Osteoblast (primary cell): ENCODE data around the gene ZNF654. TPM values are rescaled to one million over a fixed set of nuclear protein-coding genes. Genes with fewer than 3 reads are reported as not detected.
"Not testable (repeated sequence)": the region's sequence is repeated elsewhere in the genome, so short reads cannot be mapped to it uniquely, and the experiment has no call there.

Source experiments
- DNase-seq: peaks from one replicate; pipeline ENCODE4 v3.0.0; 2011; ENCODE audit warnings: low spot score, mixed read lengths; ENCODE audit not compliant: insufficient read length; ENCODE audit errors: missing footprints
- H2AFZ ChIP-seq: 2 replicates; pipeline ENCODE4 v1.6.0; 2011; ENCODE audit warnings: mild to moderate bottlenecking, low read length
- H3K27ac ChIP-seq: 2 replicates; pipeline ENCODE4 v1.5.1; 2011; ENCODE audit warnings: mild to moderate bottlenecking, low read depth, low read length, moderate library complexity
- H3K27me3 ChIP-seq: 2 replicates; pipeline ENCODE4 v1.6.0; 2012; ENCODE audit warnings: mild to moderate bottlenecking, control low read depth, inconsistent platforms, low read length, moderate library complexity; ENCODE audit not compliant: insufficient read depth
- H3K36me3 ChIP-seq: 2 replicates; pipeline ENCODE4 v1.5.1; 2011; ENCODE audit warnings: mild to moderate bottlenecking, low read length, control low read depth, moderate library complexity; ENCODE audit not compliant: insufficient read depth
- H3K4me1 ChIP-seq: 2 replicates; pipeline ENCODE4 v1.5.1; 2011; ENCODE audit warnings: mild to moderate bottlenecking, low read length, control low read depth, moderate library complexity; ENCODE audit not compliant: insufficient read depth
- H3K4me2 ChIP-seq: 2 replicates; pipeline ENCODE4 v1.6.0; 2011; ENCODE audit warnings: mild to moderate bottlenecking, low read length; ENCODE audit not compliant: insufficient read depth
- H3K4me3 ChIP-seq: fragments of 200-600 bp; sonication (generic); 3 replicates; pipeline ENCODE4 v1.5.1; 2012; ENCODE audit warnings: mild to moderate bottlenecking, low read length, inconsistent platforms; ENCODE audit not compliant: insufficient read depth
- H3K79me2 ChIP-seq: 2 replicates; pipeline ENCODE4 v1.6.0; 2012; ENCODE audit warnings: mild to moderate bottlenecking, low read length, control low read depth, inconsistent platforms; ENCODE audit not compliant: insufficient read depth
- H3K9me3 ChIP-seq: 2 replicates; pipeline ENCODE4 v1.5.1; 2011; ENCODE audit warnings: low read depth, low read length, control low read depth
- H4K20me1 ChIP-seq: 2 replicates; pipeline ENCODE4 v1.6.0; 2012; ENCODE audit warnings: mild to moderate bottlenecking, low read length, control low read depth; ENCODE audit not compliant: insufficient read depth
- total RNA-seq: library from RNA; depleted of rRNA; stranded (reverse); fragments of >200 nt; gene quantifications from 2 replicates; pipeline ENCODE4 v1.2.3, GENCODE V29; 2012
- TF ChIP-seq, protein P1 (sequence below): IDR thresholded peaks from 2 replicates; pipeline ENCODE4 v1.5.1; 2011; ENCODE audit warnings: mild to moderate bottlenecking, low read depth, low read length, moderate library complexity; ENCODE audit errors: extremely low read depth

The ZNF654 gene
- total RNA-seq, 1 donor = 23.2 TPM

GRCh38 chr3:88114878-88115549 is 56.0 kb downstream of the ZNF654 start:
- H3K36me3 ChIP-seq = no peaks in the 10 kb centered on the region
- no peak overlapping the region for H2AFZ ChIP-seq
- no peak overlapping the region for H3K27ac ChIP-seq
- peaks cover 27% of the 10 kb centered on the region for H3K79me2 ChIP-seq
- H3K4me1 ChIP-seq = no peaks in the 10 kb centered on the region
- no peak for DNase-seq
- peaks cover 5% of the 10 kb centered on the region for H4K20me1 ChIP-seq
- no peak overlapping the region for H3K4me2 ChIP-seq
- no peak overlapping the region for H3K4me3 ChIP-seq
- H3K9me3 ChIP-seq = no peaks in the 10 kb centered on the region
- TF ChIP-seq, protein P1, sequence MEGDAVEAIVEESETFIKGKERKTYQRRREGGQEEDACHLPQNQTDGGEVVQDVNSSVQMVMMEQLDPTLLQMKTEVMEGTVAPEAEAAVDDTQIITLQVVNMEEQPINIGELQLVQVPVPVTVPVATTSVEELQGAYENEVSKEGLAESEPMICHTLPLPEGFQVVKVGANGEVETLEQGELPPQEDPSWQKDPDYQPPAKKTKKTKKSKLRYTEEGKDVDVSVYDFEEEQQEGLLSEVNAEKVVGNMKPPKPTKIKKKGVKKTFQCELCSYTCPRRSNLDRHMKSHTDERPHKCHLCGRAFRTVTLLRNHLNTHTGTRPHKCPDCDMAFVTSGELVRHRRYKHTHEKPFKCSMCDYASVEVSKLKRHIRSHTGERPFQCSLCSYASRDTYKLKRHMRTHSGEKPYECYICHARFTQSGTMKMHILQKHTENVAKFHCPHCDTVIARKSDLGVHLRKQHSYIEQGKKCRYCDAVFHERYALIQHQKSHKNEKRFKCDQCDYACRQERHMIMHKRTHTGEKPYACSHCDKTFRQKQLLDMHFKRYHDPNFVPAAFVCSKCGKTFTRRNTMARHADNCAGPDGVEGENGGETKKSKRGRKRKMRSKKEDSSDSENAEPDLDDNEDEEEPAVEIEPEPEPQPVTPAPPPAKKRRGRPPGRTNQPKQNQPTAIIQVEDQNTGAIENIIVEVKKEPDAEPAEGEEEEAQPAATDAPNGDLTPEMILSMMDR = no peak
- no peaks in the 10 kb centered on the region for H3K27me3 ChIP-seq

DNA sequence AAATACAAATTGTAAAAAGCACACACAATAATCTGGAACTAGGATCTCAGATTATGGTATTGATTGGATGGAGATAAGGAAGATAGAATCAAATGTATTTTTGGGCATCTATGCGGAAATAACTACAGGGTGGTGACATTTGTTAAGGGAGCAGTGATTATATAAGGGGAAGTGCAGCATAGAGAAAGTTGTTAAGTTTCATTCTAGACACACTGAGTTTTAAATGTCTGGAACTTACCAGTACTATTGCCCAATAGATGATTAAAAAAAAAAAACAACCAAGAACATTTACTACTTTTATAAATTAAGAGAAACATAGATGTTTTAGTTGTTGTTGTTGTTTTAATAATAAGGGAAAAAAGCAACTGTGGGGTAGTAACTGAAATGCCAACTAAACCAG is 58.6 kb downstream of the ZNF654 start:
- H3K4me1 ChIP-seq = no peaks in the 10 kb centered on the region
- no peaks in the 10 kb centered on the region for H3K9me3 ChIP-seq
- no peaks in the 10 kb centered on the region for H3K27me3 ChIP-seq
- no peak for DNase-seq
- H4K20me1 ChIP-seq = peaks cover 5% of the 10 kb centered on the region
- H3K36me3 ChIP-seq = no peaks in the 10 kb centered on the region
- no peak overlapping the region for H3K27ac ChIP-seq
- TF ChIP-seq, protein P1 = no peak
- no peak overlapping the region for H2AFZ ChIP-seq
- peaks cover 24% of the 10 kb centered on the region for H3K79me2 ChIP-seq
- H3K4me3 ChIP-seq = no peak overlapping the region
- H3K4me2 ChIP-seq = no peak overlapping the region

- H3K27ac ChIP-seq, H4K20me1 ChIP-seq, H3K9me3 ChIP-seq, H3K4me1 ChIP-seq, H3K27me3 ChIP-seq, H2AFZ ChIP-seq, H3K36me3 ChIP-seq, DNase-seq, H3K4me3 ChIP-seq, H3K4me2 ChIP-seq: not testable (repeated sequence)
- H3K79me2 ChIP-seq = peaks cover 25% of the 10 kb centered on the region
These were observed 59.5 kb downstream of the ZNF654 start for GRCh38 chr3:88118603-88119002.

GRCh38 chr3:88123526-88123925 is 64.5 kb downstream of the ZNF654 start:
- no peaks in the 10 kb centered on the region for H4K20me1 ChIP-seq
- H2AFZ ChIP-seq = no peak overlapping the region
- H3K4me1 ChIP-seq = no peaks in the 10 kb centered on the region
- no peak overlapping the region for H3K4me3 ChIP-seq
- peaks cover 22% of the 10 kb centered on the region for H3K79me2 ChIP-seq
- DNase-seq = no peak
- H3K9me3 ChIP-seq = no peaks in the 10 kb centered on the region
- H3K4me2 ChIP-seq = no peak overlapping the region
- TF ChIP-seq, protein P1 = no peak
- no peaks in the 10 kb centered on the region for H3K36me3 ChIP-seq
- no peak overlapping the region for H3K27ac ChIP-seq
- H3K27me3 ChIP-seq = no peaks in the 10 kb centered on the region
